Gastrocnemius medialis (tissue), 4 donors: Measurements from ENCODE around the gene CTSS. TPM values are rescaled to one million over a fixed set of nuclear protein-coding genes. Genes with fewer than 3 reads are reported as not detected.

ENCODE experiments used
- ATAC-seq, 2 donors: fragments of 150-250 bp; one replicate each; pipeline ENCODE4 v1.9.1; 2016
- DNase-seq, 2 donors: peaks; one replicate each; pipeline ENCODE4 v3.0.0-alpha.2; 2019
- H3K27ac ChIP-seq, 4 donors: fragments of 200-600 bp; sonication (generic); 1 replicate in 1 of 4; 2 replicates in 3 of 4; pipeline ENCODE4 v1.5.1; 2016 to 2018; ENCODE audit warnings: mild to moderate bottlenecking in 2 of 4, moderate library complexity in 1 of 4
- H3K27me3 ChIP-seq, 3 donors: fragments of 200-600 bp; sonication (generic) in 2 of 3; 1 replicate in 1 of 3; 2 replicates in 2 of 3; pipeline versions ENCODE4 v1.5.1 to v1.6.0; 2016 to 2019; ENCODE audit warnings: mild to moderate bottlenecking in 1 of 3, moderate library complexity in 1 of 3
- H3K36me3 ChIP-seq, 2 donors: fragments of 200-600 bp; sonication (generic) in 1 of 2; one replicate each; pipeline ENCODE4 v1.5.1; 2017 to 2018
- H3K4me1 ChIP-seq, 2 donors: fragments of 200-600 bp; sonication (generic) in 1 of 2; one replicate each; pipeline ENCODE4 v1.5.1; 2016 to 2017; ENCODE audit warnings: mild to moderate bottlenecking in 2 of 2
- H3K4me3 ChIP-seq, 4 donors: fragments of 200-600 bp; sonication (generic) in 3 of 4; 1 replicate in 1 of 4; 2 replicates in 3 of 4; pipeline ENCODE4 v1.5.1; 2016 to 2019; ENCODE audit warnings: mild to moderate bottlenecking in 2 of 4
- H3K9me3 ChIP-seq, 3 donors: fragments of 200-600 bp; sonication (generic) in 2 of 3; 1 replicate in 1 of 3; 2 replicates in 2 of 3; pipeline ENCODE4 v1.5.1; 2016 to 2019
- CTCF ChIP-seq, 5 experiments: fragments of 450-650 bp in 3 of 5; fragments of 200-600 bp in 2 of 5; sonication (generic) in 2 of 5; IDR thresholded peaks in 4 of 5; conservative IDR thresholded peaks in 1 of 5; 1 replicate in 4 of 5; 2 replicates in 1 of 5; pipeline ENCODE4 v1.5.1; 2016 to 2019; ENCODE audit warnings: antibody characterized with exemption in 5 of 5, mild to moderate bottlenecking in 3 of 5, moderate library complexity in 3 of 5
- POLR2A ChIP-seq, 2 donors: fragments of 450-650 bp; IDR thresholded peaks; one replicate each; pipeline ENCODE4 v1.6.1; 2017; ENCODE audit warnings: antibody characterized with exemption in 2 of 2, mild to moderate bottlenecking in 2 of 2, moderate library complexity in 2 of 2
- in situ Hi-C, 4 donors: fragments of 200-750 bp; cut with MboI; loops; one replicate each; pipeline versions ENCODE4 v1.15.0 to v1.8.0; 2017; ENCODE audit warnings: low sequenced_read_pairs in 4 of 4
- intact Hi-C: fragments of 100-400 bp; cut with DNase I; formaldehyde crosslinking; loops from one replicate; pipeline ENCODE4 v1.15.1; 2023; ENCODE audit warnings: low total_unique reads
- total RNA-seq, 4 donors: library from RNA; depleted of rRNA; stranded (reverse); fragments of >200 nt; gene quantifications; one replicate each; pipeline versions ENCODE4 v1.1.0 to v1.2.3, GENCODE V29; 2016

CTSS gene
- total RNA-seq, 4 donors from 2014 or later: 5.8 to 11.7 (median 10.6) TPM

GRCh38 chr1:150748878-150749719 lies 16.5 kb downstream of the CTSS start:
- Histone ChIP-seq H3K27me3 (no peaks in the 10 kb centered on the region), H3K4me1 (no peaks in the 10 kb centered on the region), H3K9me3 (no peaks in the 10 kb centered on the region), H3K36me3 (no peaks in the 10 kb centered on the region), H3K27ac (no peak overlapping the region), H3K4me3 (no peak overlapping the region)
- DNase-seq (no peak), ATAC-seq (no peak)
- in situ Hi-C loops (no loop called here), intact Hi-C loops (no loop called here)
- no peak for TF ChIP-seq CTCF (IDR thresholded peaks at IDR 0.05 in 4 of 5, conservative IDR thresholded peaks at IDR 0.05 in 1 of 5)
- TF ChIP-seq POLR2A (IDR thresholded peaks at IDR 0.05): no peak

GRCh38 chr1:150730130-150730721 lies 35.4 kb downstream of the CTSS start:
- Histone ChIP-seq H3K9me3 (no peaks in the 10 kb centered on the region), H3K27ac (no peak overlapping the region), H3K4me1 (no peaks in the 10 kb centered on the region), H3K27me3 (no peaks in the 10 kb centered on the region), H3K36me3 (no peaks in the 10 kb centered on the region), H3K4me3 (no peak overlapping the region)
- ATAC-seq (no peak), DNase-seq (no peak)
- intact Hi-C loops (no loop called here), in situ Hi-C loops (no loop called here)
- TF ChIP-seq POLR2A (IDR thresholded peaks at IDR 0.05): no peak
- no peak for TF ChIP-seq CTCF (IDR thresholded peaks at IDR 0.05 in 4 of 5, conservative IDR thresholded peaks at IDR 0.05 in 1 of 5)

- H3K4me3 ChIP-seq: no peak overlapping the region
- no peak overlapping the region for H3K27ac ChIP-seq
- H3K9me3 ChIP-seq: no peaks in the 10 kb centered on the region
- ATAC-seq (no peak), DNase-seq (no peak)
- in situ Hi-C loops (no loop called here), intact Hi-C loops (no loop called here)
- H3K4me1 ChIP-seq: no peaks in the 10 kb centered on the region
- no peak for TF ChIP-seq POLR2A (IDR thresholded peaks at IDR 0.05)
- TF ChIP-seq CTCF (IDR thresholded peaks at IDR 0.05 in 4 of 5, conservative IDR thresholded peaks at IDR 0.05 in 1 of 5): no peak
- H3K27me3 ChIP-seq: no peaks in the 10 kb centered on the region
- H3K36me3 ChIP-seq: no peaks in the 10 kb centered on the region
These were observed 41.2 kb downstream of the CTSS start for GRCh38 chr1:150724336-150724735.

GRCh38 chr1:150720703-150721102 lies 44.9 kb downstream of the CTSS start, which contains the start of gene HORMAD1:
Gene HORMAD1, minus strand, starts transcription at chr1:150720895. Its CDS starts 1,390 bp downstream, at chr1:150719505.
- Histone ChIP-seq H3K36me3 (no peaks in the 10 kb centered on the region), H3K27me3 (no peaks in the 10 kb centered on the region), H3K4me3 (no peak within 1 kb of the TSS), H3K4me1 (no peaks in the 10 kb centered on the region), H3K9me3 (no peaks in the 10 kb centered on the region), H3K27ac (no peak within 1 kb of the TSS)
- DNase-seq (no peak), ATAC-seq (no peak)
- TF ChIP-seq CTCF (IDR thresholded peaks at IDR 0.05 in 4 of 5, conservative IDR thresholded peaks at IDR 0.05 in 1 of 5): no peak
- intact Hi-C loops (no loop called here), in situ Hi-C loops (no loop called here)
